GM18868 (cell line): ENCODE measurements around the gene CAB39.
"Not testable (repeated sequence)": the region's sequence is repeated elsewhere in the genome, so short reads cannot be mapped to it uniquely, and the experiment has no call there.

ENCODE experiments used
- ATAC-seq: cut with Tn5 transposase; IDR thresholded peaks from one replicate; pipeline ENCODE4 v1.9.1; 2021; ENCODE audit warnings: mild to moderate bottlenecking, moderate library complexity; ENCODE audit not compliant: unreplicated experiment

The CAB39 gene

GRCh38 chr2:230682546-230682945, 30.1 kb upstream of the CAB39 start:
- no peak for ATAC-seq

- no peak for ATAC-seq
Observed at GRCh38 chr2:230684270-230685168, 28.1 kb upstream of the CAB39 start.

- ATAC-seq, result no peak
Observed at GRCh38 chr2:230685178-230685577, 27.5 kb upstream of the CAB39 start.

- no peak for ATAC-seq
Observed at GRCh38 chr2:230687498-230687897, 25.1 kb upstream of the CAB39 start.

- ATAC-seq, result no peak
Observed at GRCh38 chr2:230688490-230688889, 24.2 kb upstream of the CAB39 start.

GRCh38 chr2:230690439-230690838, 22.2 kb upstream of the CAB39 start:
- no peak for ATAC-seq

- ATAC-seq, result no peak
Observed at GRCh38 chr2:230691005-230691647, 21.5 kb upstream of the CAB39 start.

- no peak for ATAC-seq
Observed at GRCh38 chr2:230692760-230693159, 19.9 kb upstream of the CAB39 start.

- ATAC-seq, result no peak
Observed at GRCh38 chr2:230693411-230693810, 19.2 kb upstream of the CAB39 start.

- peak; percentile 95 for ATAC-seq
Observed at GRCh38 chr2:230694241-230694640, 18.4 kb upstream of the CAB39 start.

GRCh38 chr2:230695551-230695950, 17.1 kb upstream of the CAB39 start:
- no peak for ATAC-seq

- ATAC-seq, result no peak
Observed at GRCh38 chr2:230696670-230697069, 16.0 kb upstream of the CAB39 start.

GRCh38 chr2:230697676-230698075, 15.0 kb upstream of the CAB39 start:
- ATAC-seq, result no peak

- not testable (repeated sequence) for ATAC-seq
Observed at GRCh38 chr2:230698753-230699152, 13.9 kb upstream of the CAB39 start.

GRCh38 chr2:230700447-230700846, 12.2 kb upstream of the CAB39 start:
- no peak for ATAC-seq

- ATAC-seq, result no peak
Observed at GRCh38 chr2:230701308-230701707, 11.3 kb upstream of the CAB39 start.

GRCh38 chr2:230702457-230702856, 10.2 kb upstream of the CAB39 start:
- not testable (repeated sequence) for ATAC-seq

- ATAC-seq, result no peak
Observed at GRCh38 chr2:230703514-230703913, 9.1 kb upstream of the CAB39 start.

- no peak for ATAC-seq
Observed at GRCh38 chr2:230706053-230706521, 6.6 kb upstream of the CAB39 start.

- ATAC-seq, result no peak
Observed at GRCh38 chr2:230706966-230707365, 5.7 kb upstream of the CAB39 start.

GRCh38 chr2:230708204-230708603, 4.4 kb upstream of the CAB39 start:
- no peak for ATAC-seq

GRCh38 chr2:230711224-230711623, 1.4 kb upstream of the CAB39 start:
- ATAC-seq, result no peak
